NCI-H1930 (cell line): ENCODE data around the gene COPS8.

Experiments
- DNase-seq, 2 experiments: peaks; one replicate each; lab custom pipeline; 2025; lab: John Stamatoyannopoulos, UW

COPS8 gene

GRCh38 chr2:237130562-237131421 is 45.1 kb downstream of the COPS8 start:
- no peak for DNase-seq

- DNase-seq: no peak
Observed at GRCh38 chr2:237131749-237132533, 46.3 kb downstream of the COPS8 start.

GRCh38 chr2:237132799-237133198 is 47.1 kb downstream of the COPS8 start:
- DNase-seq: no peak

- DNase-seq: no peak
Observed at GRCh38 chr2:237134321-237135230, 48.9 kb downstream of the COPS8 start.

- DNase-seq: no peak
Observed at GRCh38 chr2:237136824-237137223, 51.1 kb downstream of the COPS8 start.

- no peak for DNase-seq
Observed at GRCh38 chr2:237137626-237138323, 52.1 kb downstream of the COPS8 start.

GRCh38 chr2:237139123-237139675 is 53.5 kb downstream of the COPS8 start:
- DNase-seq: no peak

GRCh38 chr2:237140689-237141285 is 55.1 kb downstream of the COPS8 start:
- DNase-seq: no peak

- DNase-seq: no peak
Observed at GRCh38 chr2:237141571-237142051, 55.9 kb downstream of the COPS8 start.

GRCh38 chr2:237143118-237143517 is 57.4 kb downstream of the COPS8 start:
- DNase-seq: no peak

GRCh38 chr2:237143676-237144440 is 58.2 kb downstream of the COPS8 start:
- no peak for DNase-seq

GRCh38 chr2:237144516-237144915 is 58.8 kb downstream of the COPS8 start:
- no peak for DNase-seq

GRCh38 chr2:237147317-237147716 is 61.6 kb downstream of the COPS8 start:
- no peak for DNase-seq

GRCh38 chr2:237148624-237149023 is 62.9 kb downstream of the COPS8 start:
- DNase-seq: no peak

- no peak for DNase-seq
Observed at GRCh38 chr2:237149425-237149824, 63.7 kb downstream of the COPS8 start.
